ENCODE data around the gene CCDC192.
A peak's percentile ranks its signal among the peaks of the same experiment; 100 is the strongest.

Gene CCDC192

GRCh38 chr5:127959152-127959764 is 256.1 kb downstream of the CCDC192 start:
- peak overlapping the region; percentile 58; the same call in 1 of the 2 replicates for H3K27ac ChIP-seq
- TF ChIP-seq ZFX (IDR thresholded peaks at IDR 0.05), result no peak
- no peak for TF ChIP-seq CTCF (conservative IDR thresholded peaks at IDR 0.05)

GRCh38 chr5:127960270-127960691 is 257.1 kb downstream of the CCDC192 start:
- no peak overlapping the region for H3K27ac ChIP-seq
- TF ChIP-seq CTCF (conservative IDR thresholded peaks at IDR 0.05) (no peak), ZFX (IDR thresholded peaks at IDR 0.05) (no peak)

DNA sequence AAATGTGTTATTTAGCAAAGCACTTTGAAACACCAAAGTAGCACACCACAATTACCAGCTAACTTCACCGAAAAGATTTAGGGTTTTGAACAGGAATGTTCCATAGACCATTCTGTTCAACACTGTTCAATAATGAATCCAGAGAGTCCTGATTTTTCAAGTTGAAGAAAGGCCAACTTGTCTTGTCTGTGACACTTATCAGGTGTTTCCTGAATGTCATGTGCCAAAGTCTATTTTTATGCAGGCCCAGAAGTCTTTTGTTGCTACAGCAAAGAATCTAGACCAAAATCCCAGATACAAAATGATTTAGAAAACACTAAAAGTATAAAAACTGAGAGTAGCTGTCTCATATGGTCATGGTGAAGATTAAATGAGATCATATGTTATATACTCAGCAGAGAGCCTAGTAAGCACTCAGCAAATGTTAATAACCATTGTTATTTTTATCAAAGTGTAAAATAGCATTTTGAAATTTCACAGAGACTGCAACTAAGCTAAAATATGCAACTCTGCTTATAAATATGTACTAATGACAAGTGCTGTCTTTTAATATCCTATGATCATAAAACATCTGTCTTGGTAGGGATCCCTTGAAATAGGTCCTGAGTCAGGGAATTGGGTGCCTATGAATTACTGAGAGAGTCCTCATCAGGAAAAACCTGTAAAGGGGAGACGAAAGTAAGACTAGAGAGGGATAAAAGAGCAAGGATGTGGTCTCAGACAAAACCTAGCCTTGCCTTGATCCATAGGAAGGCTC is 258.0 kb downstream of the CCDC192 start:
- TF ChIP-seq CTCF (conservative IDR thresholded peaks at IDR 0.05) (no peak), ZFX (IDR thresholded peaks at IDR 0.05) (no peak)
- H3K27ac ChIP-seq, result no peak overlapping the region

DNA sequence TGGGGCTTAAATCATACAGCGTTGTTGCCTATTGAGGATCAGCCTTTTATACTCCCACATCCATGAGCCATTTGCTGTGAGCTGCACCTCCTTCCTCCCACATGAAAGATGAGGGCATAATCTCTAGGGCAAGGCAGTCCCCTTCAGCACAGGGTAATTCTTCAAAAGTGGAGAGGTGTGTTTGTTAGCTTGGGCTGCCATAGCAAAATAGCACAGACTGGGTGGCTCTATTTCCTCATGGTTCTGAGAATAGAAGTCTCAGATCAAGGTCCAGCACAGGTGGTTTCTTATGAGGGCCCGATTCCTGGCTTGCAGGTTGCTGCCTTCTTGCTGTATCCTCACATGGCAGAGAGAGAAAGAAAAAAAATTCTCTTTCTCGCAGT is 258.6 kb downstream of the CCDC192 start:
- TF ChIP-seq ZFX (IDR thresholded peaks at IDR 0.05) (no peak), CTCF (conservative IDR thresholded peaks at IDR 0.05) (no peak)
- H3K27ac ChIP-seq, result no peak overlapping the region

DNA sequence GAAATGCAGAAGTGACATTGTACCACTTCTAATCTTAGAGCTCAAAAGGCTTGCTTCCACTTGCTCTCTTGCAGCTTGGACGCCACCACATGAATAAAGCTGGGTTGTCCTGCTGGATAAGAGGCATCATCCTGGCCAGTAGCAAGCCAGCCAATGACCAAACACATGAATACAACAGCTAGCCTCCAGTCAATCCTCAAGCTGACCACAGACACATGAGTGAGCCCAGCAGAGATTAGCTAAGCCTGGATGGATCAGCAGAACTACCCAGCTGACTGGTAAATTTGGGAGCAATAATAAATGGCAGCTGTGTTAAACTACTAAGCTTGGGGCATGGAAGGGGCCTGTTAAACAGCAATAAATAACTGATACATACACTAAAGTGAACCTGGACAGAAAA is 259.3 kb downstream of the CCDC192 start:
- no peak overlapping the region for H3K27ac ChIP-seq
- no peak for TF ChIP-seq ZFX (IDR thresholded peaks at IDR 0.05)
- TF ChIP-seq CTCF (conservative IDR thresholded peaks at IDR 0.05), result no peak

DNA sequence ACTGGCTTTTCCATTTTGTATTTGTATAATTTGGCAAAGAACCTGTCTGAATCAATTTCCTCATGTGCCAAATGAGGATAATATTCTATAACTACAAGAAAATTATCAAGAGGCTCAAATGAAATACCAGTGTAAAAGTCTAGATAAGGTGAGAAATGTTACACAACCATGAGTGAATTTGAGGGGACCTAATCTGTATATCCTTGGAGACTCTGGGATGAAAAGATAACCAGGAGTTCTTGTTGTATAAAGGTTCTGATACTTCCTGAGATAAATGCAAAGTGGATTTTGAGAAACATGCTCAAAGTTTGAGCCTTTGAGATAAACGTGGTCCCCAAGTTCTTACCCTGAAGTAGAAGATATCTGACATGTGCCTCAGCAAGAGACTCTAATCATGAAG is 260.0 kb downstream of the CCDC192 start:
- H3K27ac ChIP-seq, result no peak overlapping the region
- TF ChIP-seq ZFX (IDR thresholded peaks at IDR 0.05) (no peak), CTCF (conservative IDR thresholded peaks at IDR 0.05) (no peak)

DNA sequence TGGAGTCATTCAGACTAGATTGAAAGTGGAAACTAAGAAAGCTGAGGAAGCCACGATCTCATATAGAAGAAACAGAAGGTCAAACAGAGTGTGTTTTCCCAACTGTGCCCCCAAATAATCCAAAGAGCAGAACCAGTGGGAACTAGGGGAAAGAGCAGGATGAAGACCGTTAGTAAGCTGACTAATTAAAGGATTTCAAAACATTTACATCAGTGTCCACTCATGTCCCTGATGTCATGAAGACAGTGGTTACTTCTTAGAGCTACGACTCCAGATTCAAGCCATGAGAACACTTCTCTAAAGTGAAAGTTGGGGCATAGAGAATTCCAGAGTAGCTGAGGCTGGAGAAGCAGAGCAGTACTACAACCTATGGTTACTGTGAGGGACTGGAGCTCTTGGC is 260.7 kb downstream of the CCDC192 start:
- TF ChIP-seq ZFX (IDR thresholded peaks at IDR 0.05) (no peak), CTCF (conservative IDR thresholded peaks at IDR 0.05) (no peak)
- H3K27ac ChIP-seq, result no peak overlapping the region
